Superior temporal gyrus (tissue), 1 donor: ENCODE data around the gene SCIMP.
"Not testable (repeated sequence)": the region's sequence is repeated elsewhere in the genome, so short reads cannot be mapped to it uniquely, and the experiment has no call there.

ENCODE experiments used
- DNase-seq: peaks from one replicate; pipeline ENCODE4 v3.0.0-alpha.2; 2016; ENCODE audit errors: extremely low spot score

SCIMP gene

GRCh38 chr17:5238333-5238732 lies 3.7 kb upstream of the SCIMP start:
- no peak for DNase-seq

GRCh38 chr17:5237541-5238016 lies 2.9 kb upstream of the SCIMP start:
- DNase-seq = peak; percentile 29

- no peak for DNase-seq
Observed at GRCh38 chr17:5236938-5237540, 2.4 kb upstream of the SCIMP start.

- not testable (repeated sequence) for DNase-seq
Observed at GRCh38 chr17:5233492-5233891, 1.2 kb downstream of the SCIMP start.

- no peak for DNase-seq
Observed at GRCh38 chr17:5226940-5227878, 7.5 kb downstream of the SCIMP start.

- DNase-seq = peak; percentile 19
Observed at GRCh38 chr17:5225668-5226457, 8.8 kb downstream of the SCIMP start.

- DNase-seq = not testable (repeated sequence)
Observed at GRCh38 chr17:5221912-5222311, 12.7 kb downstream of the SCIMP start.

- no peak for DNase-seq
Observed at GRCh38 chr17:5220074-5220473, 14.6 kb downstream of the SCIMP start.

GRCh38 chr17:5219536-5219935 lies 15.1 kb downstream of the SCIMP start:
- no peak for DNase-seq

- DNase-seq = not testable (repeated sequence)
Observed at GRCh38 chr17:5217562-5217961, 17.1 kb downstream of the SCIMP start.

- no peak for DNase-seq
Observed at GRCh38 chr17:5211458-5211857, 23.2 kb downstream of the SCIMP start.

- no peak for DNase-seq
Observed at GRCh38 chr17:5210614-5211252, 23.9 kb downstream of the SCIMP start.

GRCh38 chr17:5210091-5210490 lies 24.6 kb downstream of the SCIMP start:
- DNase-seq = no peak

GRCh38 chr17:5209396-5209795 lies 25.3 kb downstream of the SCIMP start:
- no peak for DNase-seq

GRCh38 chr17:5203908-5204294 lies 30.8 kb downstream of the SCIMP start:
- DNase-seq = no peak

GRCh38 chr17:5203178-5203907 lies 31.3 kb downstream of the SCIMP start:
- DNase-seq = no peak

GRCh38 chr17:5201011-5201410 lies 33.6 kb downstream of the SCIMP start:
- DNase-seq = no peak

GRCh38 chr17:5200360-5200759 lies 34.3 kb downstream of the SCIMP start:
- DNase-seq = no peak

GRCh38 chr17:5198472-5198871 lies 36.2 kb downstream of the SCIMP start:
- DNase-seq = no peak

- DNase-seq = peak; percentile 41
Observed at GRCh38 chr17:5194346-5194745, 40.3 kb downstream of the SCIMP start.
